ENCODE results near the gene SLC1A7. TPM values are rescaled to one million over a fixed set of nuclear protein-coding genes. Genes with fewer than 3 reads are reported as not detected.

The SLC1A7 gene
- total RNA-seq, 2 experiments from 2014 or later = not detected

DNA sequence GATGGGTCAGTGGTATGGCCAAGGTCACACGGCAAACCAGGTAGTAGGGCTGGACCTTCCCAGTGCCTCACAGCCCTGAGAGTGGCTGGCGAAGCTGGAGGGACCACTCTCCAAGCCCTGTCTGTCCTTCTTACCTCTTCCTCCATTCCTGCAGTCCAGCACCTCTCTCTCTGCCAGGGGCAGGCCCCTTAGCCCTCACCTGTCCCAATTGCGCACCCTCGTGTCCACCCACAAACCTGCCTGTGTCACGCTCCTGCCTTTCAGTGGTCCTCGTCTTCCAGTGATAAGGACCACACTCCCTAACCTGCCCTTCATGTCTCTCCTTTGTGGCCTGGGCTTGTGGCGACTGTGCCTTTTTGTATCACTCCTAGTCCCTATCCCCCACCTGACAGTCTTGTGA is 77.0 kb downstream of the SLC1A7 start:
- peaks cover 2% of the 10 kb centered on the region for H3K4me1 Mint-ChIP-seq
- no peaks in the 10 kb centered on the region for H3K36me3 Mint-ChIP-seq (ENCODE audit: low read depth)
- no peak for DNase-seq
- H3K4me3 Mint-ChIP-seq = no peak overlapping the region
- H3K27me3 Mint-ChIP-seq = peaks cover 37% of the 10 kb centered on the region
- no peak overlapping the region for H3K27ac Mint-ChIP-seq
- H3K9me3 Mint-ChIP-seq = no peaks in the 10 kb centered on the region
- ChIA-PET POLR2A (no interaction called here), CTCF (no interaction called here)

DNA sequence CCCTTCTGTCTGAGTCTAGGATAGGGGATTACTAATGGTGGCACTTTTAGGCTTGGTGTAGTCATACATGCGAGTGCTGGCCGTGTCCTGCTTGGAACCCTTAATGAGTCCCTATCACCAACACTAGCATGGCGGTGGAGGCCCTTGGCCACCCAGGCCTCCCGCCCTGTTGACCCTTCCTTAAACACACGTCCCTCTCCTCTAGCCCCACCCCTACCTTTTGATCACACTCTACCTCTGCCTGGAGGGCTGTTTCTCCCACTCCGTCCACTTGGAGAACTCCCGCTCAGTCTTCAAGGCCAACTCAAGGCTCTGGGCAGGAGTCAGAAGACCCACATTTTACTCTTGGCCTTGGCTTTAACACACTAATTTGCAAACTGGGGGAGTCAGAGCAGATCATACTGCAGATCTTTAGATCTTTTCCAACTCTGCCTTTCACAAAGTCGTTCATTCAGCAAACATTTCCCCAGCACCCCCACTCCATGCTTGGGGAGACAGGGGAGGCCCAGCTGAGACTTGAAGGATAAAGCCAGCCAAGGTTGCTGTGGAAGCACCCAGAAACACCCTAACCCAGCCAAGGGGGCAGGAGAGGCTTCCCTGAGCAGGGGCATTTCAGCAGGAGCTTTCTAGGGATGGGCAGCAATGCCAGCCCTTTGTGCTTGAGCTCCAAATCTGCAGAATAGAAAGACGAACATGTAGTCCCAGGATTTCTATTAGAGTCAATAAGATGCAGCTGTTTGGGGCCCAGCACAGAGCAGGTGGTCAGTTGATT is 78.5 kb downstream of the SLC1A7 start:
- Mint-ChIP-seq H3K4me1 (peaks cover 2% of the 10 kb centered on the region), H3K36me3 (ENCODE audit: low read depth) (no peaks in the 10 kb centered on the region), H3K9me3 (no peaks in the 10 kb centered on the region), H3K27ac (no peak overlapping the region), H3K27me3 (peaks cover 49% of the 10 kb centered on the region), H3K4me3 (no peak overlapping the region)
- no peak for DNase-seq
- ChIA-PET CTCF (no interaction called here), POLR2A (no interaction called here)

DNA sequence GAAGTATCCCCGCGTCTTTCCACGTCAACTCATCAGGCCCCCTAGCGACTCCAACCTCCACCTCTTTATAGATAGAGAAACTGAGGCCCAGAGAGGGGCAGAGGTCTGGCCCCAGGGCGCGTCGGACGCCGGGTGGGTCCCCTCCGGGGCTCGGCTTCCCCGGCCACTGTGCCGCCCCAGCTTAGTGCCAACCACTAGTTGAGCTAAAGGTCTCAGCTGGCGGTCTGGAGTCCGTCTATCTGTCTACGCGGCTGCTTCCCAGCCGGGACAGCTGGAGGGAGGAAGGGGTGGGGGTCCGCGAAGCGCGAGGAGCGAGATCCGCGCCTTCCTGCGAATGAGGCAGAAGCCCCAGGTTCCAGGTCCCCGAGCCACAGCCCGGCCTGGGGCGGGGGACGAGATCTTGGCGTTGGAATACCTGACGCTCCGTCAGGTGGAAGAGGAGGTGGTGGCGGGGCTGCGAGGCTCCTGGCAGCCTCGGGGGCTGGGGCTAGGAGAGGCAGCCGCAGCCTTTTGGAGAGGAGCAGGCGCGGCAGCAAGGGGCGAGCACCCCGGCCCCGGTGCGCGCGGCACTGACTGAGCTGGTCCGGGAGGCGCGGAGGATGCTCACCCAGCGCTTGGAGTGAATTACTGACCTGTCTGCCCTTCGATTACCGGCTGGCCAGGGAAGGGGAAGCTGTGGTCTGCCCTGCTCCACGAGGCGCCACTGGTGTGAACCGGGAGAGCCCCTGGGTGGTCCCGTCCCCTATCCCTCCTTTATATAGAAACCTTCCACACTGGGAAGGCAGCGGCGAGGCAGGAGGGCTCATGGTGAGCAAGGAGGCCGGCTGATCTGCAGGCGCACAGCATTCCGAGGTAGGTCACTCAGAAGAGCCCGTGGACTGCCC is 79.5 kb downstream of the SLC1A7 start:
- Mint-ChIP-seq H3K4me1 (peaks cover 2% of the 10 kb centered on the region), H3K27me3 (peaks cover 55% of the 10 kb centered on the region), H3K27ac (no peak overlapping the region), H3K36me3 (ENCODE audit: low read depth) (no peaks in the 10 kb centered on the region), H3K4me3 (no peak overlapping the region), H3K9me3 (no peaks in the 10 kb centered on the region)
- ChIA-PET POLR2A (no interaction called here), CTCF (no interaction called here)
- DNase-seq = no peak

DNA sequence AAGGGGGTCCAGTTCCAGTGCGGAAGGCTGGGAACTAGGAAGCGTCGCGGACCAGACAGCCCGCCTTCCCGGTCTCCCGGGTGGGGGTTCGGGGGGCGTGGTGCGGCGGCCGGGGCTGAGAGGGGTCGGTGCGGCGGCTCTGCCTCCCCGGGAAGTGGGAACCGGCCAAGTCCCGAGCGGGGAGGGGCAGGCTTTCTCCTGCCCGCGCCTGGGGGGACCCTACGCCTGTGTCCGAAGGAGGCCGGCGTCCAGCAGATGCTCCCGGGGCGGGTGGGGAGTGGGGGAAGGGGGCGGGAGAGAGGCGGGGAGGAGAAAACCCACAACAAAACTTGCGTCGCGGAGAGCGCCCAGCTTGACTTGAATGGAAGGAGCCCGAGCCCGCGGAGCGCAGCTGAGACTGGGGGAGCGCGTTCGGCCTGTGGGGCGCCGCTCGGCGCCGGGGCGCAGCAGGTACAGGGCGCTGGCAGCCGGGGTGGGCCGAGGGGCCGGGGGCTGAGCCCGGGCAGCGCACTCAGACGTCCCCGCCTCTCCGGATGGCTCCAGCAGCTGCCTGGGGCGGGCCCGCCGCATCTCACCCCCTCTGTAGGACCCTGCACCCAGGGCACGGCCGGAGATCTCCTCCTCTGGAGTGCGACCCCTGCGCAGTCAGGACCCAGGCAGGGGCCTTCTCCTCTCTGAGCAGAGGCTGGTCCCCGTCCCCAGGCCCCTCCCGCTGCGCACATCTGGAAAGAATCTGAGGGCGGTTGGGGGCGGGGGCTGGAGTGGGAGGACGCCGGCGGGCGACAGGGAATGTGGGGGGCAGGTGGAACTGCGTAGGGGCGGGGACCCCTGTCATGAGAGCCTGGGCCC is 80.4 kb downstream of the SLC1A7 start, which contains the start of gene PODN:
PODN (plus strand) TSS at position 355 of the 849 bp plus-strand sequence. CDS start 7,643 bp downstream, outside the sequence.
- ChIA-PET CTCF (no interaction called here), POLR2A (no interaction called here)
- Mint-ChIP-seq H3K4me3 (no peak within 1 kb of the TSS), H3K4me1 (peaks cover 2% of the 10 kb centered on the region), H3K36me3 (ENCODE audit: low read depth) (no peaks in the 10 kb centered on the region), H3K27me3 (peaks cover 59% of the 10 kb centered on the region), H3K9me3 (no peaks in the 10 kb centered on the region), H3K27ac (no peak within 1 kb of the TSS)
- DNase-seq = no peak

DNA sequence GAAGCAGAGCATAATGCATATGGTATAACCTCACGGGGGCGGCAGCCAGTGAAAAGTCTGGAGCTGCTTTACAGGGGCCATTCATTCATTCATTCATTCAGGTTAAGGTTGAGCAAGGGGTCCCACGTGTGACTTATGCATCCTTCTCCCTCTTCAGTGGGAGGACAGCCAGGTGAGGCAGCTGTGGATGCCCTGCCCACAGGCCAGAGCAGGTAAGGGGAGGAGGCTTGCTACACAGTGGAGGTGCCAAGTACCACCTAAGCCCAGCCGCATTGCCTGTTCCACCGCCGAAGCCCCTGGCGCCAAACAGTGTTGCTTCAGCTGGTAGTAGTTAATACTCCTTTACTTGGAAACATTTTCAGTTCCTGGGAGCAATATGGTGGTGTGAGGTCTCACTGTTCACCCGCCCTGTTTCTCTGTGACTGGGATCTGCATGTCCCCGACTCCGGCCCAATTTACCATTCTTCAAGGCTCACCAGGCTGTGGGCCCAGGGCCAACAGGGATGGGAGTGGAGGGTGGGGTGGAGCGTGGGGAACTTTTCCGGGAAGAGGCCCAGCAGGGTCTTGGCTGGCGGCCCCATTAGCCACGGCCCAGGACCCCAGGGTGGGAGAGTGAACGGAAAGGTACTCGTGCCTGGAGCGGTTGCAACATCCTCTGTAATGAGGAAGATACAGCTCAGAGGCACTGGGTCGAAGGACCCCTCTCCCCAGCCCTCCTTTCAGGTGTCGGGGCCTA is 81.1 kb downstream of the SLC1A7 start:
- Mint-ChIP-seq H3K4me1 (peaks cover 2% of the 10 kb centered on the region), H3K27ac (no peak overlapping the region), H3K27me3 (peaks cover 59% of the 10 kb centered on the region), H3K36me3 (ENCODE audit: low read depth) (no peaks in the 10 kb centered on the region), H3K4me3 (no peak overlapping the region), H3K9me3 (no peaks in the 10 kb centered on the region)
- no peak for DNase-seq
- POLR2A ChIA-PET = no interaction called here
- CTCF ChIA-PET = no interaction called here

DNA sequence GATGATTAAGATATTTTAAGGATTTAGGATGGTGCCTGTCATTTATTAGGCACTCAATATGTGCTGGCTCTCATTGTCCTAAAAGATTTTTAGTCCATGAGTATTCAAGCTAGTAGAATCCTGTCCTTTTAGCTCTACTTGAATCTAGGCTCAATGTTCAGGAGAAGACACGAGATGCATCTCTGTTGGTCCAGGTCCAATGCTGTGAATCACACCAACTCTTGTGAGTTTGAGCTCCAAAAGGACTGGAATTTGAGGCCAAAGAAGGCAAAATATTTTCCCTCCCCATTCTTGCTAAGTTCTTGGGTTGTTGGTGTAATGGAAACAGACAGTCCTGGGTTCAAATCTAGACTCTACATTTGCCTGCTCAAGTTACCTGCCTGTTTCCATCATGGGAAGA is 81.9 kb downstream of the SLC1A7 start:
- CTCF ChIA-PET = no interaction called here
- H3K9me3 Mint-ChIP-seq = no peaks in the 10 kb centered on the region

DNA sequence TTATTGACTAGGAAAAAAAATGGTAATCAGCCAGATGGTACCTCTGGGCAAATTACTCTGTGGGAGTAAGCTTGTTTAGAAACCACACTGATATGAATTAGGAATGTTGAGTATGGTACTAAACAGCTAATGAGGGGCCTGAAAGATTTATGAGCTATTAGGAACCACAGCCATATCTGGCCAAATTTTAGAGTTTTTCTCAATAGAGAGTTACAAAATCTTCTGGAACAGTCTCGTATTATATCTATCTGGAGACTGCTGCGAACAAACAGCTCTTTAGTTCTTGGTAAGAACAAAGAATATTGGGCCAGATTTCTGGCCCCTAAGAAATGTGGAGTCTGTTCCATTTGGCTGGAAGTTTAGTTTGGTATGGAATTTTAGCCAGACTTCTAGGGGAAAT is 85.3 kb downstream of the SLC1A7 start:
- ChIA-PET CTCF (no interaction called here), POLR2A (no interaction called here)
- Mint-ChIP-seq H3K36me3 (ENCODE audit: low read depth) (peaks cover 12% of the 10 kb centered on the region), H3K27ac (no peak overlapping the region), H3K27me3 (peaks cover 35% of the 10 kb centered on the region), H3K4me3 (no peak overlapping the region), H3K4me1 (no peaks in the 10 kb centered on the region), H3K9me3 (no peaks in the 10 kb centered on the region)
- no peak for DNase-seq

More for the DNA sequence above, 81.9 kb downstream of the SLC1A7 start:
- Mint-ChIP-seq H3K4me1 (peaks cover 2% of the 10 kb centered on the region), H3K36me3 (ENCODE audit: low read depth) (no peaks in the 10 kb centered on the region), H3K27ac (no peak overlapping the region), H3K4me3 (no peak overlapping the region), H3K27me3 (peaks cover 57% of the 10 kb centered on the region)
- POLR2A ChIA-PET = interaction anchor here (1.8 kb wide), 1 partner anchor 12 kb away, joined by 6 read pairs; no protein-coding TSS in a partner anchor
- DNase-seq = no peak

DNA sequence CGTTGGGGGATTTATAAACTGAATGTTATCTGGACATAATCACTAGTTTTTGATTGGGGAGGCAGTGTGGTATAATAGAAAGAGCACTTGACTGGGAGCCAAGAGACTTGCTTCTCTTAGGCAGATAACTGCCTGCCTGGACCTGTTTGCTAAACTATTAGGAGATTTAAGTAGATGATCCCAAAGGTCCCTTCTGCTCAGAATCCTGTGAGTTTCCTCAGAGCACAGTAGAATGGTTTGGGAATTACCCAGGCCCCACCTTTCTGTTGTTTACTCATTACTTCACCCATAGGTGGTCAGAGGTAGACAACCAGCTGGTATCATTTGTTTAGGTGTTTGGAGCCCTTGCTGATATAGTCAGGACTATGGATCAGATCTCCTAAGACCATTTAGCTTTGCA is 90.8 kb downstream of the SLC1A7 start:
- H3K9me3 Mint-ChIP-seq = no peaks in the 10 kb centered on the region
- POLR2A ChIA-PET = no interaction called here
- CTCF ChIA-PET = no interaction called here
- peaks cover 9% of the 10 kb centered on the region for H3K4me1 Mint-ChIP-seq
- no peaks in the 10 kb centered on the region for H3K27me3 Mint-ChIP-seq
- H3K36me3 Mint-ChIP-seq (ENCODE audit: low read depth) = peaks cover 37% of the 10 kb centered on the region
- no peak for DNase-seq
- H3K4me3 Mint-ChIP-seq = no peak overlapping the region
- H3K27ac Mint-ChIP-seq = no peak overlapping the region

DNA sequence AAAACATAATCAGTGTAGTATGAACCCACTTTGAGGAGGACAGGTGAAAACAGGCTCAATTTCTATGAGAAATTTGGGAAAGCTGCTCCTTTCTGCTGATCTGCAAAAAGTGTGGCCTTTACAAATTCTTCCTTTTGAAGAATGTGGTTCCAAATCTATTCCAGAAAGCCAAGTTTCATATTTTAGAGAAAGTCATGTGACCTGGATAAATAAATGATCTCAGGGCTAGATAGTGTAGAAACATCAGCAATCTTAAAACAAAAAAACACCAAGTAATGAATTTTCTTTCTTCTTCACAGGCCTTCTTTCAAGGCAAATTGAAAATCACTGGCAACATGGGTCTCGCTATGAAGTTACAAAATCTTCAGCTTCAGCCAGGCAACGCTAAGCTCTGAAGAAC is 92.1 kb downstream of the SLC1A7 start:
- Mint-ChIP-seq H3K27ac (no peak overlapping the region), H3K27me3 (no peaks in the 10 kb centered on the region), H3K9me3 (no peaks in the 10 kb centered on the region), H3K4me1 (peaks cover 9% of the 10 kb centered on the region), H3K4me3 (no peak overlapping the region), H3K36me3 (ENCODE audit: low read depth) (peaks cover 41% of the 10 kb centered on the region)
- ChIA-PET CTCF (no interaction called here), POLR2A (no interaction called here)
- no peak for DNase-seq

DNA sequence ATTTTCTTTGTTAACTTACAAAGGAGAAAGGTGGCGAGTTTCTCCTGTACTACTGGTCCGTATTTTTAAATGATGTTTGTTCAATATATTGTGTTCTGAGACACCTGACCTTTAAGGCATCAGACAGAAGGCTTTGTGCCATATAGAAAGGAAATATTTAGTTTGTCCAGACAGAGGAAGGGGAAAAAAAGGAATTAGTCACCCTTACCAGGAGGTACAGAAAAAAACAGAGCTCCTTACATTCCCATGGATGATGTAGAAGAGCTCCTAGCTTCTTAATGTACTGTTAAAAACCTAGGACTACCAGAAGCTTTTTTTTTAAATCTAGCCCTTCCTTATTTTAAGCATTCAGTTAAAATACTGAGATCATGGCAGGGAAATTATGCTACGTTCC is 92.9 kb downstream of the SLC1A7 start:
- no peaks in the 10 kb centered on the region for H3K9me3 Mint-ChIP-seq
- no peaks in the 10 kb centered on the region for H3K27me3 Mint-ChIP-seq
- H3K36me3 Mint-ChIP-seq (ENCODE audit: low read depth) = peaks cover 40% of the 10 kb centered on the region
- no peak for DNase-seq
- H3K27ac Mint-ChIP-seq = no peak overlapping the region
- peaks cover 9% of the 10 kb centered on the region for H3K4me1 Mint-ChIP-seq
- ChIA-PET CTCF (no interaction called here), POLR2A (interaction anchor here (1.8 kb wide), 2 partner anchors 9 to 10 kb away, joined by 5 to 6 read pairs; no protein-coding TSS in a partner anchor)
- no peak overlapping the region for H3K4me3 Mint-ChIP-seq

DNA sequence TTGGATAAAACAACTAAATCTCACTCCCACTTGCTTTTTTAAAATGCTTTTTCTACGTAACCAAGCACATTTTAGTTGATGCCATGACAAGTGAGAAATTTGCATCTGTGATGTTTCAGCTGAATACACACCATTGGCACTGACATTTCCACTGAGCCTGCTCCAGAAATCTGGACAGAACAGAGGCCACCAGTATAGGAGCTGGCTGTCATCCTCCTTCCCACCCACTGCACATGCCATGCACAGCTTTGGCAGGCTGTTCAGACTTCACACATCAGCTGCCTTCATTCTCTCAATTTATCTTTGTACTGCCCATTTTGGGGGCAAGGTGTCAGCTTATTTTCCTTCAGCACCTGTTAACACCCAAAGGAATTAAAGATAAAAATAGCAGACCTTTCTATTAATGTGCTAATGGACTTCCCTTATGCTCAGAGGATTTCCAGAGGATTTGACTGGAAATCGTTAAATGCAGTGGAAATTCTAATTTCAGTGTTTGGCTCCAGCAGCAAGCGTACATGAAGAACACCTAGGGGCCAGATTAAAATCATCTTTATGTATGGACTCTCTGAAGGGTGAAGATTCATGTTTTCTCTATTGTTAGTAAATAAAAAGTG is 93.4 kb downstream of the SLC1A7 start:
- peaks cover 37% of the 10 kb centered on the region for H3K36me3 Mint-ChIP-seq (ENCODE audit: low read depth)
- ChIA-PET CTCF (no interaction called here), POLR2A (interaction anchor here (1.0 to 2.2 kb wide), 4 partner anchors 9 to 34 kb away, joined by 3 to 6 read pairs (median 5); no protein-coding TSS in a partner anchor)
- H3K27ac Mint-ChIP-seq = no peak overlapping the region
- H3K4me3 Mint-ChIP-seq = no peak overlapping the region
- H3K4me1 Mint-ChIP-seq = peaks cover 9% of the 10 kb centered on the region
- no peak for DNase-seq
- H3K27me3 Mint-ChIP-seq = no peaks in the 10 kb centered on the region
- H3K9me3 Mint-ChIP-seq = no peaks in the 10 kb centered on the region
